Measurements from ENCODE around the gene MEGF8. TPM values are rescaled to one million over a fixed set of nuclear protein-coding genes. Genes with fewer than 3 reads are reported as not detected.
A peak's percentile ranks its signal among the peaks of the same experiment; 100 is the strongest.

Gene MEGF8
- total and polyA plus RNA-seq, 2 of the 13 experiments (the other 11 are each of a cell fraction or from before 2014, with no cell fraction given) = 4.0 to 8.8 TPM

GRCh38 chr19:42281146-42281826 lies 44.1 kb upstream of the MEGF8 start (continued):
- TF ChIP-seq ZNF747 (CRISPR knock-in tag; IDR thresholded peaks at IDR 0.05; ENCODE audit: borderline replicate concordance) (0 out of 2 replicates have a peak, but pooled peaks have one; percentile 25), ZNF350 (CRISPR knock-in tag; IDR thresholded peaks at IDR 0.05; ENCODE audit: borderline replicate concordance, low read depth) (peak; percentile 32; the same call in 1 of the 2 replicates), SP4 (CRISPR knock-in tag; IDR thresholded peaks at IDR 0.05) (no peak), HNRNPL (IDR thresholded peaks at IDR 0.05; ENCODE audit: low read depth, low read length) (peak; percentile 98), KDM6A (CRISPR knock-in tag; IDR thresholded peaks at IDR 0.05; ENCODE audit: low read depth) (0 out of 2 replicates have a peak, but pooled peaks have one; percentile 13), SOX13 (IDR thresholded peaks at IDR 0.05) (peak; percentile 76), SOX13 (CRISPR knock-in tag; conservative IDR thresholded peaks at IDR 0.05 in 1 of 2, IDR thresholded peaks at IDR 0.05 in 1 of 2) (peak in 1 of 2 experiments; percentile 82; a peak in 2 of 4 replicates), ZNF546 (CRISPR knock-in tag; conservative IDR thresholded peaks at IDR 0.05) (no peak), ZFP91 (CRISPR knock-in tag; IDR thresholded peaks at IDR 0.05; ENCODE audit: borderline replicate concordance) (0 out of 2 replicates have a peak, but pooled peaks have one; percentile 39), GABPB1 (CRISPR knock-in tag; IDR thresholded peaks at IDR 0.05) (peak; percentile 25; the same call in 1 of the 2 replicates), ZBTB20 (CRISPR knock-in tag; IDR thresholded peaks at IDR 0.05; ENCODE audit: borderline replicate concordance, low read depth) (0 out of 2 replicates have a peak, but pooled peaks have one; percentile 45), RBAK (CRISPR knock-in tag; IDR thresholded peaks at IDR 0.05) (no peak), ZFP90 (CRISPR knock-in tag; IDR thresholded peaks at IDR 0.05; ENCODE audit: borderline replicate concordance) (0 out of 2 replicates have a peak, but pooled peaks have one; percentile 28), DBP (CRISPR knock-in tag; IDR thresholded peaks at IDR 0.05; ENCODE audit: not compliant biosample characterization) (no peak), ZNF12 (CRISPR knock-in tag; IDR thresholded peaks at IDR 0.05) (0 out of 2 replicates have a peak, but pooled peaks have one; percentile 0), FOXA3 (CRISPR knock-in tag; IDR thresholded peaks at IDR 0.05) (no peak), ZNF343 (CRISPR knock-in tag; IDR thresholded peaks at IDR 0.05) (no peak), ZBTB14 (CRISPR knock-in tag; IDR thresholded peaks at IDR 0.05) (peak; percentile 38; the same call in 1 of the 2 replicates)
- TF ChIP-seq, protein P1, sequence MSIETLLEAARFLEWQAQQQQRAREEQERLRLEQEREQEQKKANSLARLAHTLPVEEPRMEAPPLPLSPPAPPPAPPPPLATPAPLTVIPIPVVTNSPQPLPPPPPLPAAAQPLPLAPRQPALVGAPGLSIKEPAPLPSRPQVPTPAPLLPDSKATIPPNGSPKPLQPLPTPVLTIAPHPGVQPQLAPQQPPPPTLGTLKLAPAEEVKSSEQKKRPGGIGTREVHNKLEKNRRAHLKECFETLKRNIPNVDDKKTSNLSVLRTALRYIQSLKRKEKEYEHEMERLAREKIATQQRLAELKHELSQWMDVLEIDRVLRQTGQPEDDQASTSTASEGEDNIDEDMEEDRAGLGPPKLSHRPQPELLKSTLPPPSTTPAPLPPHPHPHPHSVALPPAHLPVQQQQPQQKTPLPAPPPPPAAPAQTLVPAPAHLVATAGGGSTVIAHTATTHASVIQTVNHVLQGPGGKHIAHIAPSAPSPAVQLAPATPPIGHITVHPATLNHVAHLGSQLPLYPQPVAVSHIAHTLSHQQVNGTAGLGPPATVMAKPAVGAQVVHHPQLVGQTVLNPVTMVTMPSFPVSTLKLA (IDR thresholded peaks at IDR 0.05) = no peak
- TF ChIP-seq, protein P2, sequence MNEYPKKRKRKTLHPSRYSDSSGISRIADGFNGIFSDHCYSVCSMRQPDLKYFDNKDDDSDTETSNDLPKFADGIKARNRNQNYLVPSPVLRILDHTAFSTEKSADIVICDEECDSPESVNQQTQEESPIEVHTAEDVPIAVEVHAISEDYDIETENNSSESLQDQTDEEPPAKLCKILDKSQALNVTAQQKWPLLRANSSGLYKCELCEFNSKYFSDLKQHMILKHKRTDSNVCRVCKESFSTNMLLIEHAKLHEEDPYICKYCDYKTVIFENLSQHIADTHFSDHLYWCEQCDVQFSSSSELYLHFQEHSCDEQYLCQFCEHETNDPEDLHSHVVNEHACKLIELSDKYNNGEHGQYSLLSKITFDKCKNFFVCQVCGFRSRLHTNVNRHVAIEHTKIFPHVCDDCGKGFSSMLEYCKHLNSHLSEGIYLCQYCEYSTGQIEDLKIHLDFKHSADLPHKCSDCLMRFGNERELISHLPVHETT (CRISPR knock-in tag; conservative IDR thresholded peaks at IDR 0.05) = no peak
- TF ChIP-seq, protein P3, sequence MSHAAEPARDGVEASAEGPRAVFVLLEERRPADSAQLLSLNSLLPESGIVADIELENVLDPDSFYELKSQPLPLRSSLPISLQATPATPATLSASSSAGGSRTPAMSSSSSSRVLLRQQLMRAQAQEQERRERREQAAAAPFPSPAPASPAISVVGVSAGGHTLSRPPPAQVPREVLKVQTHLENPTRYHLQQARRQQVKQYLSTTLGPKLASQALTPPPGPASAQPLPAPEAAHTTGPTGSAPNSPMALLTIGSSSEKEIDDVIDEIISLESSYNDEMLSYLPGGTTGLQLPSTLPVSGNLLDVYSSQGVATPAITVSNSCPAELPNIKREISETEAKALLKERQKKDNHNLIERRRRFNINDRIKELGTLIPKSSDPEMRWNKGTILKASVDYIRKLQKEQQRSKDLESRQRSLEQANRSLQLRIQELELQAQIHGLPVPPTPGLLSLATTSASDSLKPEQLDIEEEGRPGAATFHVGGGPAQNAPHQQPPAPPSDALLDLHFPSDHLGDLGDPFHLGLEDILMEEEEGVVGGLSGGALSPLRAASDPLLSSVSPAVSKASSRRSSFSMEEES (CRISPR knock-in tag; IDR thresholded peaks at IDR 0.05) = peak; percentile 9; the same call in 1 of the 2 replicates
